Osteocyte (in vitro differentiated cells): Measurements from ENCODE around the gene DDX41. TPM values are rescaled to one million over a fixed set of nuclear protein-coding genes. Genes with fewer than 3 reads are reported as not detected.
A peak's percentile ranks its signal among the peaks of the same experiment; 100 is the strongest.

ENCODE experiments used
- DNase-seq: peaks from one replicate; pipeline ENCODE4 v3.0.0; 2021; ENCODE audit warnings: mixed read lengths; ENCODE audit not compliant: unreplicated experiment; ENCODE audit errors: extremely low spot score
- H3K27ac Mint-ChIP-seq: one replicate; pipeline ENCODE4 v1.8.0; 2021; ENCODE audit warnings: mild to moderate bottlenecking, mixed read lengths; ENCODE audit not compliant: unreplicated experiment
- H3K27me3 Mint-ChIP-seq: one replicate; pipeline ENCODE4 v1.8.0; 2021; ENCODE audit warnings: mixed read lengths; ENCODE audit not compliant: unreplicated experiment
- H3K36me3 Mint-ChIP-seq: one replicate; pipeline ENCODE4 v1.8.0; 2021; ENCODE audit warnings: mixed read lengths; ENCODE audit not compliant: unreplicated experiment
- H3K4me1 Mint-ChIP-seq: one replicate; pipeline ENCODE4 v1.8.0; 2021; ENCODE audit warnings: mixed read lengths; ENCODE audit not compliant: unreplicated experiment
- H3K4me3 Mint-ChIP-seq: one replicate; pipeline ENCODE4 v1.8.0; 2021; ENCODE audit warnings: mild to moderate bottlenecking, moderate library complexity, mixed read lengths; ENCODE audit not compliant: unreplicated experiment
- H3K9me3 Mint-ChIP-seq: one replicate; pipeline ENCODE4 v1.8.0; 2021; ENCODE audit warnings: mixed read lengths; ENCODE audit not compliant: unreplicated experiment
- total RNA-seq: library from RNA; stranded (reverse); gene quantifications from 2 replicates; pipeline ENCODE4 v1.2.1, GENCODE V29; 2021
- TF ChIP-seq, protein P1 (sequence below): fragments of 200-600 bp; sonication (generic); IDR thresholded peaks from 2 replicates; pipeline ENCODE4 v1.5.0; 2021; ENCODE audit warnings: antibody characterized with exemption, mild to moderate bottlenecking, moderate library complexity

DDX41 gene
- total RNA-seq, 1 donor from 2014 or later, result 83.1 TPM

- Mint-ChIP-seq H3K9me3 (no peaks in the 10 kb centered on the region), H3K27me3 (no peaks in the 10 kb centered on the region), H3K4me1 (peaks cover 47% of the 10 kb centered on the region), H3K4me3 (no peak overlapping the region), H3K36me3 (peaks cover 5% of the 10 kb centered on the region), H3K27ac (peak overlapping the region; percentile 34)
- DNase-seq, result no peak
- TF ChIP-seq, protein P1, sequence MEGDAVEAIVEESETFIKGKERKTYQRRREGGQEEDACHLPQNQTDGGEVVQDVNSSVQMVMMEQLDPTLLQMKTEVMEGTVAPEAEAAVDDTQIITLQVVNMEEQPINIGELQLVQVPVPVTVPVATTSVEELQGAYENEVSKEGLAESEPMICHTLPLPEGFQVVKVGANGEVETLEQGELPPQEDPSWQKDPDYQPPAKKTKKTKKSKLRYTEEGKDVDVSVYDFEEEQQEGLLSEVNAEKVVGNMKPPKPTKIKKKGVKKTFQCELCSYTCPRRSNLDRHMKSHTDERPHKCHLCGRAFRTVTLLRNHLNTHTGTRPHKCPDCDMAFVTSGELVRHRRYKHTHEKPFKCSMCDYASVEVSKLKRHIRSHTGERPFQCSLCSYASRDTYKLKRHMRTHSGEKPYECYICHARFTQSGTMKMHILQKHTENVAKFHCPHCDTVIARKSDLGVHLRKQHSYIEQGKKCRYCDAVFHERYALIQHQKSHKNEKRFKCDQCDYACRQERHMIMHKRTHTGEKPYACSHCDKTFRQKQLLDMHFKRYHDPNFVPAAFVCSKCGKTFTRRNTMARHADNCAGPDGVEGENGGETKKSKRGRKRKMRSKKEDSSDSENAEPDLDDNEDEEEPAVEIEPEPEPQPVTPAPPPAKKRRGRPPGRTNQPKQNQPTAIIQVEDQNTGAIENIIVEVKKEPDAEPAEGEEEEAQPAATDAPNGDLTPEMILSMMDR, result no peak
Measured at GRCh38 chr5:177476531-177477233, 40.1 kb downstream of the DDX41 start.

- H3K27ac Mint-ChIP-seq, result peak overlapping the region; percentile 45
- no peaks in the 10 kb centered on the region for H3K9me3 Mint-ChIP-seq
- H3K4me1 Mint-ChIP-seq, result peaks cover 54% of the 10 kb centered on the region
- TF ChIP-seq, protein P1, result no peak
- no peak for DNase-seq
- H3K36me3 Mint-ChIP-seq, result peaks cover 5% of the 10 kb centered on the region
- no peaks in the 10 kb centered on the region for H3K27me3 Mint-ChIP-seq
- H3K4me3 Mint-ChIP-seq, result no peak overlapping the region
Measured at GRCh38 chr5:177475563-177476427, 41.0 kb downstream of the DDX41 start.

DNA sequence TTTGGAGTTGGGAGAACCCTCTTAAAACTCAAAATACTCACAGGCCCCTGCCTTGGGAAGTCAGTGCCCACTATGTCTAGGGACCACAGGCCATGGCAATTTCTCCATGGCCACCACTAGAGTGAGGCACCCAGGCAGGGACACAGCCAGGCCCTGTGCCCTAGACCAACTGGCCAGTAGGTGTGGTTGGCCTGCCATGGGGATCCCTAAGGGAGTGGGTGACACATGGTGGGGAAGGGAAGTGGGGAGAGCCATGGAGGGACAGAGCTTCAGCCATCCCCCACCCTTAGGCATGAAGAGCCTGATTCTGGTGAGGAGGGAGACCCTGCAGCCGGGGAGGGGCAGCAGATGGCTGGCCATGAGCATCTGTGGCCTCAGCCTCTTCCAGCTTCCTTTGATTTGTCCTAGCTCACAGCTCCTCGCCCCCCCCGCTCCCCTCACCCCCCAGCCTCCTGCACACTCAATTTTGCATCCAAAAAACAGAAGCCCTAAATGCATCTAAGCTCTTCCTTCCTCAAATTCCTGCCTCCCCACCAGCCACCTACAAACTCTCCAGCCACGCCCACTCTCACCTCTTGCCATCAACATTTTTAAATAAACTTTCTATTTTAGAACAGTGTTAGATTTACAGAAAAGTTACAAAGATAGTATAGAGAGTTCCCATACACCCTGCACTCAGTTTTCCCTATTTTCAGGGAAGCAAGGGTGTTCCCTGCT lies 41.8 kb downstream of the DDX41 start:
- Mint-ChIP-seq H3K4me3 (no peak overlapping the region), H3K4me1 (peaks cover 62% of the 10 kb centered on the region), H3K9me3 (no peaks in the 10 kb centered on the region), H3K27me3 (no peaks in the 10 kb centered on the region), H3K27ac (peak overlapping the region; percentile 77), H3K36me3 (peaks cover 5% of the 10 kb centered on the region)
- no peak for DNase-seq
- TF ChIP-seq, protein P1, result no peak

GRCh38 chr5:177474002-177474476 lies 42.7 kb downstream of the DDX41 start:
- TF ChIP-seq, protein P1, result no peak
- peak overlapping the region; percentile 64 for H3K4me3 Mint-ChIP-seq
- peak overlapping the region; percentile 77 for H3K27ac Mint-ChIP-seq
- H3K27me3 Mint-ChIP-seq, result no peaks in the 10 kb centered on the region
- H3K4me1 Mint-ChIP-seq, result peaks cover 64% of the 10 kb centered on the region
- no peaks in the 10 kb centered on the region for H3K36me3 Mint-ChIP-seq
- H3K9me3 Mint-ChIP-seq, result no peaks in the 10 kb centered on the region
- no peak for DNase-seq
